ENCODE data around the gene MRPL38.
"Not testable (repeated sequence)": the region's sequence is repeated elsewhere in the genome, so short reads cannot be mapped to it uniquely, and the experiment has no call there.

The MRPL38 gene

DNA sequence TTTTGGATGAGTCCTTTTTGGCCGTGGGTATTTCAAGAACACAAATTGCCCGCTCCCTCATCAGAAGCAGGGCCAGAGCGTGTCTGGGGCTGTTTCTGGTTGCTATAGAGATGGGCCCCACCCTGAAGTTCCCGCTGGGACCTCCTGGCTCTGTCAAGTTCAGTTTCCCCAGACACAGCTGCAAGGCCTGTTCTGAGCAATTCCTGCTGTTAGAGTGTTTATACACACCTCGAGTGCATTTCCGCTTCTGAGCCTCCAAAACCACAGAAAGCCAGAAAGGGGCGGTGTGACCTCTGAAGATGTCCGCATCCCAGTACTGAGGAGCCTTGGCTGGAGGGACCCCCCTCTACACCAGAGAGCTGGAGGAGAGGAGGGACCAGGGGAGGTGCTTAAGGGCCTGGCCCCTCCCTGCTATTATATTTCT is 40.2 kb downstream of the MRPL38 start:
- peak in 1 of 2 experiments; percentile 84 for DNase-seq (ENCODE audit: low read depth in 1 of 2, low spot score in 1 of 2)
- no peaks in the 10 kb centered on the region for H3K27me3 ChIP-seq (ENCODE audit: insufficient read depth, poor library complexity, severe bottlenecking)
- TF ChIP-seq SPI1 (IDR thresholded peaks at IDR 0.05; ENCODE audit: borderline replicate concordance, low read depth) (peak; percentile 57; the same call in 1 of the 2 replicates), GABPA (IDR thresholded peaks at IDR 0.05; ENCODE audit: low read depth) (no peak)
- TF ChIP-seq, protein P1, sequence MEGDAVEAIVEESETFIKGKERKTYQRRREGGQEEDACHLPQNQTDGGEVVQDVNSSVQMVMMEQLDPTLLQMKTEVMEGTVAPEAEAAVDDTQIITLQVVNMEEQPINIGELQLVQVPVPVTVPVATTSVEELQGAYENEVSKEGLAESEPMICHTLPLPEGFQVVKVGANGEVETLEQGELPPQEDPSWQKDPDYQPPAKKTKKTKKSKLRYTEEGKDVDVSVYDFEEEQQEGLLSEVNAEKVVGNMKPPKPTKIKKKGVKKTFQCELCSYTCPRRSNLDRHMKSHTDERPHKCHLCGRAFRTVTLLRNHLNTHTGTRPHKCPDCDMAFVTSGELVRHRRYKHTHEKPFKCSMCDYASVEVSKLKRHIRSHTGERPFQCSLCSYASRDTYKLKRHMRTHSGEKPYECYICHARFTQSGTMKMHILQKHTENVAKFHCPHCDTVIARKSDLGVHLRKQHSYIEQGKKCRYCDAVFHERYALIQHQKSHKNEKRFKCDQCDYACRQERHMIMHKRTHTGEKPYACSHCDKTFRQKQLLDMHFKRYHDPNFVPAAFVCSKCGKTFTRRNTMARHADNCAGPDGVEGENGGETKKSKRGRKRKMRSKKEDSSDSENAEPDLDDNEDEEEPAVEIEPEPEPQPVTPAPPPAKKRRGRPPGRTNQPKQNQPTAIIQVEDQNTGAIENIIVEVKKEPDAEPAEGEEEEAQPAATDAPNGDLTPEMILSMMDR (IDR thresholded peaks at IDR 0.05; ENCODE audit: insufficient read depth, low read length): no peak
- no peak overlapping the region for H3K4me3 ChIP-seq (replicated peaks; ENCODE audit: insufficient read depth, low read length)
- peak overlapping the region; percentile 73 for H3K27ac ChIP-seq (replicated peaks)

DNA sequence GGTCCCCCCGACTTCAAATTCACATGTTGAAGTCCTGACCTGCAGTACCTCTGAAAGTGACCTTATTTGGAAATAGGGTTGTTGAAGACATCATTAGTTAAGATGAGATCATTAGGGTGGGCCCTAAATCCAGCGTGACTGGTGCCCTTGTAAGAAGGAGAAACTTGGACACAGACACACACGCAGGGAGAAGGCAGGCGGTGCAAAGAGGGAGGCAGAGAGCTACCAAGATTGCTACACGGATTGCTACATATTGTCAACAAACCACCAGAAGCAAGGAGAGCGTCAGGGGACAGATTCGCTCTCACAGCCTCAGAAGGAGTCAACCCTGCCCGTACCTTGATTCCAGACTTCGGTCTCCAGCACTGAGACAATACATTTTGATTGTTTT is 42.8 kb downstream of the MRPL38 start:
- no peak overlapping the region for H3K4me3 ChIP-seq (replicated peaks; ENCODE audit: insufficient read depth, low read length)
- H3K27ac ChIP-seq (replicated peaks): peak overlapping the region; percentile 43
- TF ChIP-seq POLR2AphosphoS5 (IDR thresholded peaks at IDR 0.05; ENCODE audit: low read depth) (no peak), SPI1 (IDR thresholded peaks at IDR 0.05; ENCODE audit: borderline replicate concordance, low read depth) (no peak), GABPA (IDR thresholded peaks at IDR 0.05; ENCODE audit: low read depth) (no peak)
- TF ChIP-seq, protein P2, sequence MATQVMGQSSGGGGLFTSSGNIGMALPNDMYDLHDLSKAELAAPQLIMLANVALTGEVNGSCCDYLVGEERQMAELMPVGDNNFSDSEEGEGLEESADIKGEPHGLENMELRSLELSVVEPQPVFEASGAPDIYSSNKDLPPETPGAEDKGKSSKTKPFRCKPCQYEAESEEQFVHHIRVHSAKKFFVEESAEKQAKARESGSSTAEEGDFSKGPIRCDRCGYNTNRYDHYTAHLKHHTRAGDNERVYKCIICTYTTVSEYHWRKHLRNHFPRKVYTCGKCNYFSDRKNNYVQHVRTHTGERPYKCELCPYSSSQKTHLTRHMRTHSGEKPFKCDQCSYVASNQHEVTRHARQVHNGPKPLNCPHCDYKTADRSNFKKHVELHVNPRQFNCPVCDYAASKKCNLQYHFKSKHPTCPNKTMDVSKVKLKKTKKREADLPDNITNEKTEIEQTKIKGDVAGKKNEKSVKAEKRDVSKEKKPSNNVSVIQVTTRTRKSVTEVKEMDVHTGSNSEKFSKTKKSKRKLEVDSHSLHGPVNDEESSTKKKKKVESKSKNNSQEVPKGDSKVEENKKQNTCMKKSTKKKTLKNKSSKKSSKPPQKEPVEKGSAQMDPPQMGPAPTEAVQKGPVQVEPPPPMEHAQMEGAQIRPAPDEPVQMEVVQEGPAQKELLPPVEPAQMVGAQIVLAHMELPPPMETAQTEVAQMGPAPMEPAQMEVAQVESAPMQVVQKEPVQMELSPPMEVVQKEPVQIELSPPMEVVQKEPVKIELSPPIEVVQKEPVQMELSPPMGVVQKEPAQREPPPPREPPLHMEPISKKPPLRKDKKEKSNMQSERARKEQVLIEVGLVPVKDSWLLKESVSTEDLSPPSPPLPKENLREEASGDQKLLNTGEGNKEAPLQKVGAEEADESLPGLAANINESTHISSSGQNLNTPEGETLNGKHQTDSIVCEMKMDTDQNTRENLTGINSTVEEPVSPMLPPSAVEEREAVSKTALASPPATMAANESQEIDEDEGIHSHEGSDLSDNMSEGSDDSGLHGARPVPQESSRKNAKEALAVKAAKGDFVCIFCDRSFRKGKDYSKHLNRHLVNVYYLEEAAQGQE (IDR thresholded peaks at IDR 0.05; ENCODE audit: insufficient replicate concordance, low read depth): no peak
- TF ChIP-seq, protein P1 (IDR thresholded peaks at IDR 0.05; ENCODE audit: insufficient read depth, low read length): no peak
- H3K27me3 ChIP-seq (ENCODE audit: insufficient read depth, poor library complexity, severe bottlenecking): no peaks in the 10 kb centered on the region
- DNase-seq (ENCODE audit: low read depth in 1 of 2, low spot score in 1 of 2): peak in 1 of 2 experiments; percentile 70

DNA sequence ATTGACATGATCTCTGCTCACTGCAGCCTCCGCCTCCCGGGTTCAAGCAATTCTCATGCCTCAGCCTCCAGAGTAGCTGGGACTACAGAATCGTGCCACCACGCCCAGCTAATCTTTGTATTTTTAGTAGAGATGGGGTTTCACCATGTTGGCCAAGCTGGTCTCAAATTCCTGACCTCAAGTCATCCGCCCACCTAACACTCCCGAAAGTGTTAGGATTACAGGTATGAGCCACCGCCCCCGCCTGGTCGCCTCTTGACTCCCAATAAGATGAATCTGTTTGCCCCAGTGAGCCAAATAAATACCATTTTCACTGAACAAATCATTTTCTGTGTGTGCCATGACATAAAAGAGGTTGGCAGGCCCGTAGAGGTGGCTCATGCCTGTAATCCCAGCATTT is 45.3 kb downstream of the MRPL38 start:
- H3K4me3 ChIP-seq (replicated peaks; ENCODE audit: insufficient read depth, low read length); H3K27me3 ChIP-seq (ENCODE audit: insufficient read depth, poor library complexity, severe bottlenecking); DNase-seq (ENCODE audit: low read depth in 1 of 2, low spot score in 1 of 2): not testable (repeated sequence)
- peak overlapping the region; percentile 90 for H3K27ac ChIP-seq (replicated peaks)

DNA sequence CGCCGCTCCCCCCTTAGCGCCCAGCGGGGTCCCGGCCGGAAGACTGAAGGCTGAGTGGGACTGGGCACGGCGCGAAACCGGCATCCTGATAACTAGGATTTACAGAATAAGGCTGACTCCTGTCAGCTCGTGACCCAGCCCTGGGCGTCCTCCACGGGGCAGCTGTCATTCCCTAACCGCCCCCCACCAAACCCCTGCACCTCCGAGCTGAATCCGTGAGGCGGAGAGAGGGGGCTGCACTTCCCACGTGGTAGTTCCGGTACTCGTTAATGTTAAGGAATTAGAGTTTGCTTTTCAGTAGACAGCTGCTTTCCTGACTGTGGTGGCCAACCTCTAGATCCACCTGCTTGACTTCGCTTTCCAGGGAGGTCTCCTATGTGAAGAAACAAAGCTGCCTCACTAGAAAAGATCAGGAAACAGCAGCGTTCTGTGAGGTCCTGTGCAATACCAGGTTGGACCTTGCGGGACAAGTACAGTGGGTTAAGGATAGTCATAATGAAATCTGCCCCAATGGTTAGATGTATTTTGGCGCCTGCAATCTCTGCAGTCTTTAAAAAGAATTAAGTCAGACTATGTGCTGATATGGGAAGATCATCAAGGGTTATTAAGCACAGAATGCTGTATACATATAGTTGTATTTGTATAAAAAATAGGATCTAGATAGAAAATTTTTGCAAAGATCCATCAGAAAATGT is 48.5 kb downstream of the MRPL38 start:
- H3K27me3 ChIP-seq (ENCODE audit: insufficient read depth, poor library complexity, severe bottlenecking): no peaks in the 10 kb centered on the region
- peak overlapping the region; percentile 92 for H3K27ac ChIP-seq (replicated peaks)
- no peak for DNase-seq (ENCODE audit: low read depth in 1 of 2, low spot score in 1 of 2)
- peak overlapping the region; percentile 78 for H3K4me3 ChIP-seq (replicated peaks; ENCODE audit: insufficient read depth, low read length)
- TF ChIP-seq POLR2AphosphoS5 (IDR thresholded peaks at IDR 0.05; ENCODE audit: low read depth): 0 out of 2 replicates have a peak, but pooled peaks have one; percentile 7
- TF ChIP-seq, protein P1 (IDR thresholded peaks at IDR 0.05; ENCODE audit: insufficient read depth, low read length): no peak

DNA sequence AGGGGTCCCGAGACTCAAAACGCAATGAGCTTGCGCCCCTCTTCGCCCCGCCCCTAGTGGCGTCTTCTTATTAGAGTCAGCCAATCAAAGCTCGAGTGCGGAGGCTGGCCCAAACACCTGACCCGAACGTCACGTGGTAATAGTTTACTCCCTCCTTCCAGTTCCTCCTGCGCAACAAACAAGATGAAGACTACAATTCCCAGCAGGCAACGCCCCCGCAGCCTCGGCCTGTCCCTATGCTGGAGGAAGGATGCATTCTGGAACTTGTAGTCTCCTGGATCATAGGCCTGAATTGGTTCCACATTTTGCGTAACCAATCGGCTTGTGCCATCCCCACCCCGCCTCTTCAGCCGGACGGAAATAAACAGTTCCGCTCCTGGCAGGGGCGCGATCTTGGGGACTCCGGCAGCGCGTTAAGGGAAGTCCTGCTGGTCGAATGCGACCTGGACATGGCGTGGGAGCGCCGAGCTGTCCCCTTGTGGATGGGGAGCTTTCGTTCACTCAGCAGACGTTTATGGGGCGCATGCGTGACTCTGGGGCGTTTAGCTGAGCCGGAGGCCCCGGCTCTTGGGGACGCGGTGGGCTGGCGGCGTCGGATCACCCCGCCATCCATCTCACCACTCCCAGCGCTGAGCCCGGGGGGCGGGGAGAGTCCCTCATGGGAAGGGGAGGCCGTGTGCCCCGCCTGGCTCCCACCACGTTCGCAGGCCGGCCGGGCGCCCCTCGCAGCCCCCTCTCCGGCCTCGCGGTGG is 49.2 kb downstream of the MRPL38 start, which contains the start of gene WBP2:
Gene WBP2 (minus strand): TSS at position 26 of the 752 bp plus-strand sequence. CDS start 38 bp downstream, outside the sequence.
- Histone ChIP-seq H3K4me3 (replicated peaks; ENCODE audit: insufficient read depth, low read length) (peak within 1 kb of the TSS; percentile 78), H3K27ac (replicated peaks) (peak within 1 kb of the TSS; percentile 92), H3K27me3 (ENCODE audit: insufficient read depth, poor library complexity, severe bottlenecking) (no peaks in the 10 kb centered on the region)
- peak; percentile 100 for DNase-seq (ENCODE audit: low read depth in 1 of 2, low spot score in 1 of 2)
- TF ChIP-seq GABPA (IDR thresholded peaks at IDR 0.05; ENCODE audit: low read depth) (peak; percentile 21; the same call in 1 of the 2 replicates), POLR2AphosphoS5 (IDR thresholded peaks at IDR 0.05; ENCODE audit: low read depth) (peak; percentile 96), SPI1 (IDR thresholded peaks at IDR 0.05; ENCODE audit: borderline replicate concordance, low read depth) (peak; percentile 84)
- TF ChIP-seq, protein P2 (IDR thresholded peaks at IDR 0.05; ENCODE audit: insufficient replicate concordance, low read depth): no peak
- TF ChIP-seq, protein P1 (IDR thresholded peaks at IDR 0.05; ENCODE audit: insufficient read depth, low read length): no peak
